HEK293 (cell line): Measurements from ENCODE around the gene E4F1.

Experiments used
- ATF2 ChIP-seq: fragments of 450-650 bp; formaldehyde crosslinking; IDR thresholded peaks from 2 replicates; pipeline ENCODE4 v1.5.1; 2016; ENCODE audit warnings: missing biosample characterization, missing genetic modification characterization, low read depth
- BCL11A ChIP-seq: fragments of 450-650 bp; formaldehyde crosslinking; IDR thresholded peaks from 2 replicates; pipeline ENCODE4 v1.5.1; 2016; ENCODE audit warnings: low read depth, missing biosample characterization, missing genetic modification characterization
- EGR2 ChIP-seq: fragments of 450-650 bp; formaldehyde crosslinking; IDR thresholded peaks from 2 replicates; pipeline ENCODE4 v1.5.1; 2016; ENCODE audit warnings: low read depth, missing biosample characterization, missing genetic modification characterization
- HOXD13 ChIP-seq: sonication (generic); formaldehyde crosslinking; IDR thresholded peaks from 2 replicates; pipeline ENCODE4 v1.8.0; 2022; ENCODE audit warnings: missing genetic modification reagents, borderline replicate concordance
- KLF7 ChIP-seq: fragments of 450-650 bp; formaldehyde crosslinking; IDR thresholded peaks from 2 replicates; pipeline ENCODE4 v1.5.1; 2016; ENCODE audit warnings: missing biosample characterization, missing genetic modification characterization, borderline replicate concordance
- YY1 ChIP-seq: fragments of 450-650 bp; formaldehyde crosslinking; IDR thresholded peaks from 2 replicates; pipeline ENCODE4 v1.5.1; 2018; ENCODE audit warnings: missing biosample characterization, missing genetic modification characterization
- ZFP69B ChIP-seq: fragments of 450-650 bp; formaldehyde crosslinking; IDR thresholded peaks from 2 replicates; pipeline ENCODE4 v1.5.1; 2016; ENCODE audit warnings: missing biosample characterization, missing genetic modification characterization
- ZNF112 ChIP-seq: fragments of 450-650 bp; formaldehyde crosslinking; IDR thresholded peaks from 2 replicates; pipeline ENCODE4 v1.5.0; 2017; ENCODE audit warnings: missing biosample characterization, missing genetic modification characterization
- ZNF140 ChIP-seq: fragments of 450-650 bp; formaldehyde crosslinking; IDR thresholded peaks from 2 replicates; pipeline ENCODE4 v1.5.1; 2016; ENCODE audit warnings: missing biosample characterization, missing genetic modification characterization
- ZNF146 ChIP-seq: fragments of 450-650 bp; formaldehyde crosslinking; IDR thresholded peaks from 2 replicates; pipeline ENCODE4 v1.5.1; 2016; ENCODE audit warnings: missing biosample characterization, missing genetic modification characterization
- ZNF302 ChIP-seq: fragments of 450-650 bp; formaldehyde crosslinking; IDR thresholded peaks from 2 replicates; pipeline ENCODE4 v1.5.1; 2016; ENCODE audit warnings: missing biosample characterization, missing genetic modification characterization, low read depth
- ZNF785 ChIP-seq: fragments of 450-650 bp; formaldehyde crosslinking; IDR thresholded peaks from 2 replicates; pipeline ENCODE4 v1.5.1; 2016; ENCODE audit warnings: missing biosample characterization, missing genetic modification characterization
- TF ChIP-seq, protein P1 (sequence below): fragments of 450-650 bp; formaldehyde crosslinking; IDR thresholded peaks from 2 replicates; pipeline ENCODE4 v1.5.1; 2016; ENCODE audit warnings: missing biosample characterization, missing genetic modification characterization
- TF ChIP-seq, protein P2 (sequence below): fragments of 450-650 bp; formaldehyde crosslinking; IDR thresholded peaks from 2 replicates; pipeline ENCODE4 v1.5.1; 2016; ENCODE audit warnings: missing biosample characterization, missing genetic modification characterization

GRCh38 chr16:2187212-2187611, 36.2 kb upstream of the E4F1 start:
- no peak for TF ChIP-seq ZNF302 (tag by site-specific recombination)
- no peak for TF ChIP-seq YY1
- TF ChIP-seq, protein P1, sequence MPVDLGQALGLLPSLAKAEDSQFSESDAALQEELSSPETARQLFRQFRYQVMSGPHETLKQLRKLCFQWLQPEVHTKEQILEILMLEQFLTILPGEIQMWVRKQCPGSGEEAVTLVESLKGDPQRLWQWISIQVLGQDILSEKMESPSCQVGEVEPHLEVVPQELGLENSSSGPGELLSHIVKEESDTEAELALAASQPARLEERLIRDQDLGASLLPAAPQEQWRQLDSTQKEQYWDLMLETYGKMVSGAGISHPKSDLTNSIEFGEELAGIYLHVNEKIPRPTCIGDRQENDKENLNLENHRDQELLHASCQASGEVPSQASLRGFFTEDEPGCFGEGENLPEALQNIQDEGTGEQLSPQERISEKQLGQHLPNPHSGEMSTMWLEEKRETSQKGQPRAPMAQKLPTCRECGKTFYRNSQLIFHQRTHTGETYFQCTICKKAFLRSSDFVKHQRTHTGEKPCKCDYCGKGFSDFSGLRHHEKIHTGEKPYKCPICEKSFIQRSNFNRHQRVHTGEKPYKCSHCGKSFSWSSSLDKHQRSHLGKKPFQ (tag by site-specific recombination), result no peak
- TF ChIP-seq, protein P2, sequence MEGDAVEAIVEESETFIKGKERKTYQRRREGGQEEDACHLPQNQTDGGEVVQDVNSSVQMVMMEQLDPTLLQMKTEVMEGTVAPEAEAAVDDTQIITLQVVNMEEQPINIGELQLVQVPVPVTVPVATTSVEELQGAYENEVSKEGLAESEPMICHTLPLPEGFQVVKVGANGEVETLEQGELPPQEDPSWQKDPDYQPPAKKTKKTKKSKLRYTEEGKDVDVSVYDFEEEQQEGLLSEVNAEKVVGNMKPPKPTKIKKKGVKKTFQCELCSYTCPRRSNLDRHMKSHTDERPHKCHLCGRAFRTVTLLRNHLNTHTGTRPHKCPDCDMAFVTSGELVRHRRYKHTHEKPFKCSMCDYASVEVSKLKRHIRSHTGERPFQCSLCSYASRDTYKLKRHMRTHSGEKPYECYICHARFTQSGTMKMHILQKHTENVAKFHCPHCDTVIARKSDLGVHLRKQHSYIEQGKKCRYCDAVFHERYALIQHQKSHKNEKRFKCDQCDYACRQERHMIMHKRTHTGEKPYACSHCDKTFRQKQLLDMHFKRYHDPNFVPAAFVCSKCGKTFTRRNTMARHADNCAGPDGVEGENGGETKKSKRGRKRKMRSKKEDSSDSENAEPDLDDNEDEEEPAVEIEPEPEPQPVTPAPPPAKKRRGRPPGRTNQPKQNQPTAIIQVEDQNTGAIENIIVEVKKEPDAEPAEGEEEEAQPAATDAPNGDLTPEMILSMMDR, result no peak
- TF ChIP-seq ZNF112 (tag by site-specific recombination), result no peak
- no peak for TF ChIP-seq ZFP69B (tag by site-specific recombination)
- no peak for TF ChIP-seq KLF7 (tag by site-specific recombination)
- TF ChIP-seq BCL11A (tag by site-specific recombination), result no peak
- TF ChIP-seq ZNF785 (tag by site-specific recombination), result no peak
- TF ChIP-seq ZNF146 (tag by site-specific recombination), result no peak
- TF ChIP-seq ATF2, result no peak
- TF ChIP-seq ZNF140 (tag by site-specific recombination), result no peak
- TF ChIP-seq EGR2 (tag by site-specific recombination), result no peak
- no peak for TF ChIP-seq HOXD13 (CRISPR knock-in tag)
